Activated CD4-positive, alpha-beta T cell treated with anti-CD3 and anti-CD28 coated beads, Interleukin-10, Interleukin-2, amounts not matched to agents 100 ng/mL and 50 ng/mL, durations not matched to agents 16 hours and 8 hours (primary cell): ENCODE measurements around the gene AK4.
"Not testable (repeated sequence)": the region's sequence is repeated elsewhere in the genome, so short reads cannot be mapped to it uniquely, and the experiment has no call there.

Source experiments
- DNase-seq: peaks from one replicate; pipeline ENCODE4 v3.0.0-alpha.2; 2020

The AK4 gene

DNA sequence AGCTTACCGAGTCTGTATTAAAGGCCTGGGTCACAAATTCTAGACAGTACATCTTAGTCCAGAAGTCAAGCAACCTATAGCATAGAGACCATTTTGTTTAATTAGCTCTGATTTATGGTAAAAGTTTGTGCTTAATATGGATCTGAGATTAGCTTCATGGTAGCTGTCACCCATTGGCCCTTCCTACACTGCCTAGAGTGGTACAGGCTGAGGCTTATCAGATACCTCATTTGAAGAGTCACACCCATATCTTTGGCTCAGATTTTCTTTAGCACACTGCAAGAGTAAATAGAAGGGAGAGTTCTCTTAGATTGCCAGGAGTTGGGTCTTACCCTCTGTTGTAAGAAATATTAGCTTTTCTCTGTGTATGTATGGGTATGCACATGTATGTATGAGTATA lies 3.6 kb downstream of the AK4 start:
- no peak for DNase-seq

GRCh38 chr1:65153635-65154034 lies 5.6 kb downstream of the AK4 start:
- DNase-seq = no peak

- DNase-seq = no peak
Observed at GRCh38 chr1:65156910-65157545, 9.0 kb downstream of the AK4 start.

DNA sequence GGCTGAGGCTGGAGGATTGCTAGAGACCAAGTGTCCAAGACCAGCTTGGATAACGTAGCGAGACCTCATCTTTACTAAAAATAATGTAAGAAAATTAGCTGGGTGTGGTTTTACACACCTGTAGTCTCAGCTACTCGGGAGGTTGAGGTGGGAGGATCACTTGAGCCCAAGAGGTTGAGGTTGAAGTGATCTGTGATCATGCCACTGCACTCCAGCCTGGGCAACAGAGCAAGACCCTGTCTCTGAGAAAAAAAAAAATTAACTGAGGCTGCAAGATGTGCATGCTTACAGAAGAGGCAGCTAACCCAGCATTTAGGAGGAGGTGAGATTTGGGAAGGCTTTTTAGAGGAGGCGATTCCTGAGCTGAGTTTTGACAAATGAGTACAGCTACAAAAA lies 9.5 kb downstream of the AK4 start:
- DNase-seq = no peak

- DNase-seq = not testable (repeated sequence)
Observed at GRCh38 chr1:65159291-65159688, 11.3 kb downstream of the AK4 start.

- DNase-seq = no peak
Observed at GRCh38 chr1:65159801-65160523, 12.0 kb downstream of the AK4 start.

DNA sequence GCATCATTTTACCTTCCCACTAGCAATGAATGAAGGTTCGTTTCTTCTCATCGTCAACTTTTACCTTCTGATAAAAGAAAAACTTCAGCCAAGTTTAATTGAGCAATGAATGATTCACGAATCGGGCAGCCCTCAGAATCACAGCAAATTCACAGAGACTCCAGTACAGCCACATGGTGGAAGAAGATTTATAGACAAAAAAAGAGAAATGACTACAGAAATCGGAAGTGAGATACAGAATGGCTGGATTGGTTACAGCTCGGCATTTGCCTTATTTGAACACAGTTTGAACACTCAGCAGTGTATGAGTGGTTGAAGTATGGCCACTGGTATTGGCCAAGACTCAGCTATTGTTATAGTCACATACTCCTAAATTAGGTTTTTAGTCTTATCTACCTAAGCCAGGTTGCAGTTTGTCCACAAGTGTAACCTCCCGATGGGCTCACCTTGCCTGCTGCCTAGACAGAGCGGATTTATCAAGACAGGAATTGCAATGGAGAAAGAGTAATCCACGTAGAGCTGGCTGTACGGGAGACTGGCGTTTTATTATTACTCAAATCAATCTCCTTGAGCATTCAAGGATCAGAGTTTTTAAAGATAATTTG lies 15.3 kb downstream of the AK4 start:
- DNase-seq = no peak

DNA sequence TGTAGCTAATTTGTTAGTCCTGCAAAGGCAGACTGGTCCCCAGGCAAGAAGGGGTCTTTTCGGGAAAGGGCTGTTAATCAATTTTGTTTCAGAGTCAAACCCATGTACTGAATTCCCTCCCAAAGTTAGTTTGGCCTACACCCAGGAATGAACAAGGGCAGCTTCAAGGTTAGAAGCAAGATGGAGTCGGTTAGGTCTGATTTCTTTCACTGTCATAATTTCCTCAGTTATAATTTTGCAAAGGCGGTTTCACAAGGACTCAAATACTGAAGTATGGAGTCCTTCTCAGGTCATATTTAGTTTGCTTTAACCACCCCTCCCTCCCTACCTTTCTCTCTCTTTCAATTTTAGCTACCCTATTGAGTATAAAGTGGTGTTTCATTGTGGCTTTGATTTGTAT lies 16.1 kb downstream of the AK4 start:
- DNase-seq = not testable (repeated sequence)

DNA sequence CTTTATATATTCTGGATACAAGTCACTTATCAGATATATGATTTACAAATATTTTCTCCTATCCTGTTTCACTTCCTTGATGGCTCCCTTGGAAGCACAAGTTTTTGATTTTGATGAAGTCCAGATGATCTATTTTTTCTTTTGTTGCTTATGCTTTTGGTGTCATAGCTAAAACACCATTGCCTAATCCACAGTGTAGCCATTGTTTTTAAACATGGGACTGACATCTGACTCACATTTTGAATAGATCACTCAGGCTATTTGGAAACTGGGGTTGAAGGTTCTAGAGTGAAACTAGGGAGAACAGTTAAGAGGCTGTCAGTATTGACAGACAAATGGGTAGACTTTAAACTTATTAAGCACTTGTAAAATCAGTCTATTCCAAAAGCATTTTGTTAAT lies 16.6 kb downstream of the AK4 start:
- no peak for DNase-seq

DNA sequence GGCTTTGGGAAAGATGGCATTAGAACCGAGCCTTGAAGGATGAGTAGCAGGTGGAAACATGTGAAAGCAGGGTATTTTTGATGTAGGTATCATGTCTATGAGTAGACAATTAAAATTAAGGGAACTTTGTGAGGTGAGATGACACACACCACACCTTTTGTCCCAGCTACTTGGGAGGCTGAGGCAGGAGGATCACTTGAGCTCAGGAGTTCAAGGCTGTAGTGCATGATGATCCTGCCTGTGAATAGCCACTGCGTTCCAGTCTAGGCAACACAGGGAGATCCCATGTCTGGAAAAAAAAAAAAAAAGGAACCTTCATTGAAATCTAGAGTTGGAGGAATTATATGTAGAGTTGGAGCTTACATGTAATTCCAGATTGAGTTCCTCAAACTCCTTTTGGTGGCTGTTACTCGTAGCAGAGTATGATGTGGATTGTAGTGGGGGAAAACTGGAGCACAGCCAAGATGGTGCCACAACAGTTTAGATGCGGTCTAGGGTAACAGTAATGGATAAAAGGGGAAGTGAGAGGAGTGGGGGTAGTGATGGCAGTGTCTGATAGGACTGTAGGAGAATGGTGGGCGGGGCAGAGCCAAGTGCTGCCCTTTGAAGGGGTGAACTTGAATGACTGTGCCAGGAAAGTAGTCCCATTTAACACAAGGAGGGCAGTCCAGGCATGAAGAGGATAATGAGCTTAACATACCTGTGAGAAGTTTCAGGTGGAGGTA lies 17.4 kb downstream of the AK4 start:
- no peak for DNase-seq

GRCh38 chr1:65166572-65167305 lies 18.7 kb downstream of the AK4 start:
- no peak for DNase-seq

- no peak for DNase-seq
Observed at GRCh38 chr1:65167586-65168242, 19.7 kb downstream of the AK4 start.

GRCh38 chr1:65168867-65169266 lies 20.9 kb downstream of the AK4 start:
- no peak for DNase-seq

DNA sequence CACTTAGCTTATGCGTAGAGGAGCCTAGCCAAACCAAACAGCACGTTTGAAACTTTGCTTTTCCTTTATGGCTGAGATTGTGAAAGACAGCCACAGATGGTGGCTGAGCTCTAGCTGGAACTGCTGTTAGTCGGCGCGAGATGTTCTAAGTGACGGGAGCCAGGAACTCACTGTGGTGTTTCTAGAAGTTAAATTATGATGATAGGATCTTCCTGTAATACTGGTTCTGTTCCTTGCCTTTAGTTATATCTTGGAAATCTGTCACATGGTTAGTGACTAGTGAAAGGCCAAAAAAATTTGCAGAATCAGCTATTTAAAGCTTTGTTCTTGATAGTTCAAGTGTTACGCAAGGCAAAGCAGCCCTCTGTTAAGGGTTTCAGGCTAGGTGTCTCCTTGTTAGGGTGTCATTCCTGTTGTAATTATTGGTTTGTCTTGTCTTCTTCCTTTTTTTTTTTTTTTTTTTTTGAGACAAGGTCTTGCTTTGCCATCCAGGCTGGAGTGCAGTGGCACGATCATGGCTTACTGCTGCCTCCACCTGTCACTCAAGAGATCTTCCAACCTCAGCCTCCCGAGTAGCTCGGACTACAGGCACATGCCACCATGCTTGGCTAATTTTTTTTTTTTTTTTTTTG lies 22.6 kb downstream of the AK4 start:
- DNase-seq = no peak

DNA sequence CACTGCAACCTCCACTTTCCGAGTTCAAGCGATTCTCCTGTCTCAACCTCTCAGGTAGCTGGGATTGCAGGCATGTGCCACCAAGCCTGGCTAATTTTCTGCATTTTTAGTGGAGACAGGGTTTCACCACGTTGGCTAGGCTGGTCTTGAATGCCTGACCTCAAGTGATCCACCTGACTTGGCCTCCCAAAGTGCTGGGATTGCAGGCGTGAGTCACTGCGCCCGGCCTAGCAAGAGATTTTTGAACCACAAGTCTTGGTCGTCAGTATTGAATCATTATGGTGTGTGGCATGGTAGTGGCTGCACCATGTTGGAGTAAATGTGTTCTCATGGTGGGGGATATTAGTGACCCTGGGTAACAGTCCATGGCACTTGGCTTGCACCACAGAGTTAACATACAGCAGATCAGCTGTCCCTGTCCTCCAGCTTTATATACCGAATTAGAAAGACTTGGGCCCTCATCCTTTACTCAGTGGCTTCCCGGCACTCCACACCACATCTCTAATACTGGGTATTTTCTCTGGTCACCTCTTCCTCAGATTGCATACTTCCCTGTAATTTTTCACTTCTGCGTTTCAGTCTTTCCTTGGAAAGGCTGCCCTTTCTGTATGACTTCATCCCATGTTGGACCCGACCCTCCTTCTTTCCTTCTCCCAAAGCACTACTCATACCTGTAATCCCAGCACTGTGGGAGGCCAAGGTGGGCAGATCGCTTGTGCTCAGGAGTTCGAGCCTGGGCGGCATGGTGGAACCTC lies 25.1 kb downstream of the AK4 start:
- no peak for DNase-seq

GRCh38 chr1:65174585-65174984 lies 26.6 kb downstream of the AK4 start:
- DNase-seq = no peak

GRCh38 chr1:65175171-65176055 lies 27.4 kb downstream of the AK4 start:
- no peak for DNase-seq

GRCh38 chr1:65176056-65176450 lies 28.1 kb downstream of the AK4 start:
- DNase-seq = no peak

DNA sequence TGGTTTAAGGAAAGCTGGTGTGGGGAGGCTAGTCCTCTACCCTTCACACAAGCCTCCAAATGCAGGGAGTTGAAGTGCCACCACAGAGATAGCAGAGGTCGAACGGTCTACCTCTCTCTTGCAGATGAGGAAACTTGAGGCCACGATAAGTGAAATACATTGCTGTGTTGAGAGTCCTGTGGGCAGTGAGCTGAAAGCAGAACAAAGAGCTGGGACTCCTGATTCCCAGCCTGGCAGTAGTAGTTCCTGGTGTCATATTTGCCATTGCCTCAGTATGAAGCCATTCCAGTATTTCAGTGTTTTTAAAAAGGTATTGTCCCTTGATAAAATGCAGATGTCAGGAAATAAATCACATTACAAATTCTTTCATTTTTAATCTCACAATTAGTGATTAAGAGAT lies 28.6 kb downstream of the AK4 start:
- DNase-seq = no peak

- DNase-seq = no peak
Observed at GRCh38 chr1:65177457-65177856, 29.5 kb downstream of the AK4 start.
